Urinary bladder (tissue), 4 donors: Measurements from ENCODE around the gene ANKRD36B. TPM values are rescaled to one million over a fixed set of nuclear protein-coding genes. Genes with fewer than 3 reads are reported as not detected.
"Not testable (repeated sequence)": the region's sequence is repeated elsewhere in the genome, so short reads cannot be mapped to it uniquely, and the experiment has no call there.

Experiments
- DNase-seq: peaks from one replicate; pipeline ENCODE4 v3.0.0-alpha.2; 2015; ENCODE audit errors: extremely low spot score
- H3K27ac ChIP-seq: one replicate; pipeline ENCODE4 v1.5.1; 2013; ENCODE audit warnings: low read depth, mild to moderate bottlenecking, moderate library complexity
- H3K36me3 ChIP-seq: one replicate; pipeline ENCODE4 v1.6.1; 2013; ENCODE audit warnings: mild to moderate bottlenecking, moderate library complexity; ENCODE audit not compliant: insufficient read depth
- H3K4me1 ChIP-seq: one replicate; pipeline ENCODE4 v1.6.1; 2013; ENCODE audit warnings: mild to moderate bottlenecking, moderate library complexity; ENCODE audit not compliant: insufficient read depth
- H3K4me3 ChIP-seq: one replicate; pipeline ENCODE4 v1.5.1; 2013; ENCODE audit warnings: low read depth, low read length
- WGBS: extraction: QIAGEN DNeasy Blood & Tissue Kit; methylation state at CpG from one replicate; pipeline ENCODE4 v1.1.7; 2013; 5-methylcytosine and 5-hydroxymethylcytosine counted together
- polyA plus RNA-seq: library from polyadenylated mRNA; stranded (reverse); fragments of 200-250 nt; gene quantifications from one replicate; pipeline ENCODE4 v1.2.3, GENCODE V29; 2013
- total RNA-seq: library from RNA; depleted of rRNA; stranded (reverse); fragments of >200 nt; gene quantifications from one replicate; pipeline ENCODE4 v1.2.3, GENCODE V29; 2014
- donor health status: healthy with polysubstance abuse.
- donor health status: healthy.

Gene ANKRD36B
- total and polyA plus RNA-seq, 2 donors, result 3.4 to 201 TPM

DNA sequence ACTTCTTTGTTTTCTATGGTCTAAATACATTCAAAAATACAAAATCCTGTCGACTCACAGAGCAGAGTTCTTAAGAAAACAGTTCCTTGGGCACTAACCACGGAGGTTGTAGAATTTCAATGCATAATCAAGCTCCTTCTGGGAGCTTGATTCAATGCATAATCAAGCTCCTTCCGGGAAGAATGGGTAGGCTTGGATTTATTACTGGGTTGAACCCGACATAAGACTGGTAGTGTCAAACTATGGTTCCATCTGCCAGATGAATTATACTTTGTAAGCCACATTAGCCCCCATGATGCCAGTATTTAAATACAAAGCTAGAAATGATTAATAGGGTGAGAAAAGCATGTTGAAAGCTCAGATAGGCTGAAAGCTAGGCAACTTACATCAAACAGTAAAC lies 94.0 kb downstream of the ANKRD36B start:
- not testable (repeated sequence) for DNase-seq, H3K4me3 ChIP-seq, H3K27ac ChIP-seq, H3K4me1 ChIP-seq, H3K36me3 ChIP-seq
- WGBS, result 72% methylated on average over 4 of the region's 4 CpGs

DNA sequence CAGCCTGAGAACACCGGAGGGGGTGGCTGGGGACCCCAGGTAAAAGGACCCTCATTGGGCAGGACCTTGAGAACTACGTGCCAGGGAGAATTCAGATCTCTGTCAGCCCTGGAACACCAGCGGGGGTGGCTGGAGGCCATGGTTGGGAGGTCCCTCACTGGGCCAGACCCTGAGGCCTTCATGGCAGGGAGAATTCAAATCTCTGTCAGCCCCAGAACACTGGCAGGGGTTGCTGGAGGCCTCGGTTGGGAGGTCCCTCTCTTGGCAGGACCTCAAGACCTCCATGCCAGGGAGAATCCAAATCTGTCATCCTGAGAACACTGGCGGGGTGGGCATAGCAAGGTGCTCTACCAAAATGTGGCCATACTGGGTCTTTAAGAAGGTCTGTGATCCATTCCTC lies 99.5 kb downstream of the ANKRD36B start:
- not testable (repeated sequence) for DNase-seq, H3K4me1 ChIP-seq, H3K36me3 ChIP-seq, H3K4me3 ChIP-seq, H3K27ac ChIP-seq
- 92% methylated on average over 4 of the region's 5 CpGs for WGBS

Other genes with a start within 250 kb of the ANKRD36B start
- 161 TPM for gene COX5B, start 56.2 kb upstream of the ANKRD36B start, total RNA-seq
- 410 TPM for gene COX5B, start 56.2 kb upstream of the ANKRD36B start, polyA plus RNA-seq
- gene ACTR1B, start 74.2 kb upstream of the ANKRD36B start, total RNA-seq, result 34.8 TPM
- 93.2 TPM for gene ACTR1B, start 74.2 kb upstream of the ANKRD36B start, polyA plus RNA-seq
- gene C2orf92, start 79.8 kb upstream of the ANKRD36B start, total RNA-seq, result 11.2 TPM
- 1.7 TPM for gene C2orf92, start 79.8 kb upstream of the ANKRD36B start, polyA plus RNA-seq
- 1.9 TPM for gene ZAP70, start 123.7 kb upstream of the ANKRD36B start, total RNA-seq
- gene ZAP70, start 123.7 kb upstream of the ANKRD36B start, polyA plus RNA-seq, result 2.5 TPM